GM23248 (cell line): ENCODE measurements around the gene NVL. TPM values are rescaled to one million over a fixed set of nuclear protein-coding genes. Genes with fewer than 3 reads are reported as not detected.
A peak's percentile ranks its signal among the peaks of the same experiment; 100 is the strongest.

ENCODE experiments used
- DNase-seq: peaks from one replicate; pipeline ENCODE4 v3.0.0-alpha.2; 2015
- H2AFZ ChIP-seq: fragments of 200-600 bp; sonication (generic); 2 replicates; pipeline ENCODE4 v1.6.1; 2016; ENCODE audit warnings: antibody characterized with exemption
- H3F3A ChIP-seq: fragments of 200-600 bp; sonication (generic); 2 replicates; pipeline ENCODE4 v1.6.1; 2016; ENCODE audit warnings: mild to moderate bottlenecking, antibody characterized with exemption, mixed run types; ENCODE audit not compliant: insufficient read depth
- H3K27ac ChIP-seq: fragments of 200-600 bp; sonication (generic); 2 replicates; pipeline ENCODE4 v1.5.1; 2016; ENCODE audit warnings: mild to moderate bottlenecking
- H3K27me3 ChIP-seq: fragments of 200-600 bp; sonication (generic); replicated peaks from 2 replicates; pipeline ENCODE4 v1.6.1; 2016; ENCODE audit warnings: mild to moderate bottlenecking; ENCODE audit not compliant: insufficient read depth
- H3K36me3 ChIP-seq: fragments of 200-600 bp; sonication (generic); 2 replicates; pipeline ENCODE4 v1.6.1; 2016; ENCODE audit warnings: low read depth, mild to moderate bottlenecking
- H3K4me1 ChIP-seq: fragments of 200-600 bp; sonication (generic); 2 replicates; pipeline ENCODE4 v1.6.1; 2016; ENCODE audit warnings: mild to moderate bottlenecking; ENCODE audit not compliant: insufficient read depth
- H3K4me2 ChIP-seq: fragments of 200-600 bp; sonication (generic); one replicate; pipeline ENCODE4 v1.6.1; 2016; ENCODE audit warnings: mild to moderate bottlenecking; ENCODE audit not compliant: unreplicated experiment
- H3K4me3 ChIP-seq: fragments of 200-600 bp; sonication (generic); 2 replicates; pipeline ENCODE4 v1.5.1; 2016; ENCODE audit warnings: mild to moderate bottlenecking
- H3K79me2 ChIP-seq: fragments of 200-600 bp; sonication (generic); 2 replicates; pipeline ENCODE4 v1.6.1; 2016; ENCODE audit warnings: mild to moderate bottlenecking; ENCODE audit not compliant: insufficient read depth
- H3K9ac ChIP-seq: fragments of 200-600 bp; sonication (generic); 2 replicates; pipeline ENCODE4 v1.6.1; 2016; ENCODE audit warnings: mild to moderate bottlenecking
- H3K9me2 ChIP-seq: fragments of 200-600 bp; sonication (generic); 2 replicates; pipeline ENCODE4 v1.6.1; 2016; ENCODE audit warnings: mixed run types, mild to moderate bottlenecking, moderate library complexity; ENCODE audit not compliant: insufficient read depth
- H3K9me3 ChIP-seq: fragments of 200-600 bp; sonication (generic); one replicate; pipeline ENCODE4 v1.6.1; 2017; ENCODE audit warnings: low read depth
- H4K20me1 ChIP-seq: fragments of 200-600 bp; sonication (generic); 2 replicates; pipeline ENCODE4 v1.6.0; 2016; ENCODE audit not compliant: insufficient read depth
- EZH2 ChIP-seq: fragments of 200-600 bp; sonication (generic); IDR thresholded peaks from 2 replicates; pipeline ENCODE4 v1.6.1; 2018; ENCODE audit warnings: antibody characterized with exemption, mild to moderate bottlenecking; ENCODE audit not compliant: insufficient read depth, poor library complexity, severe bottlenecking
- EZH2phosphoT487 ChIP-seq: fragments of 200-600 bp; sonication (generic); IDR thresholded peaks from 2 replicates; pipeline ENCODE4 v1.6.1; 2018; ENCODE audit warnings: antibody characterized with exemption, moderate library complexity, mild to moderate bottlenecking, low read depth; ENCODE audit not compliant: insufficient read depth
- WGBS, 2 experiments: methylation state at CpG; one replicate each; pipeline ENCODE4 v1.1.6; 2015 to 2017; ENCODE audit warnings: low lambda C conversion rate in 2 of 2, low coverage in 1 of 2; ENCODE audit errors: missing lambda C conversion rate in 2 of 2; 5-methylcytosine and 5-hydroxymethylcytosine counted together
- in situ Hi-C: fragments of 300-500 bp; cut with MboI; formaldehyde crosslinking; loops from 2 replicates; pipeline ENCODE4 v1.15.0; 2020
- polyA plus RNA-seq: library from polyadenylated mRNA; unstranded; fragments of >200 nt; fragmentation: Nextera tagmentation; extraction: Ambion mirVana; gene quantifications from 2 replicates; pipeline ENCODE4 v1.2.1, GENCODE V29; 2016
- total RNA-seq: library from RNA; depleted of rRNA; stranded (reverse); fragments of >200 nt; shearing (Covaris generic); gene quantifications from 2 replicates; pipeline ENCODE4 v1.2.3, GENCODE V29; 2014

Gene NVL
- total and polyA plus RNA-seq, 2 experiments from 2014 or later: 17.9 to 28.3 TPM

DNA sequence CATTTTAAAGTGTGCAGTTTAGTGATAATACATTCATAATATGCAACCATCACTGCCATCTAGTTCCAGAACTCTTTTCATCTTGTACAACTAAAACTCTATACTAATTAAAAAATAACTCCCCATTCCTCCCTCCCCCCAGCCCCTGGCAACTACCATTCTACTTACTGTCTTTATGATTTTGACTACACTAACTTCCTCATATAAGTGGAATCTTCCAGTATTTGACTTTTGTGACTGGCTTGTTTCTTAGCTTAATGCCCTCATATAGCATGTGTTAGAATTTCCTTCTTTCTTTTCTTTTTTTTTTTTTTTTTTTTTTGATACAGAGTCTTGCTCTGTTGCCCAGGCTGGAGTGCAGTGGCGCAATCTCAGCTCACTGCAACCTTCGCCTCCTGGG is 1.4 kb upstream of the NVL start:
- TF ChIP-seq EZH2phosphoT487 (no peak), EZH2 (no peak)
- no peaks in the 10 kb centered on the region for H3K27me3 ChIP-seq
- H3K9ac ChIP-seq: peak overlapping the region; percentile 87; the same call in 1 of the 2 replicates
- peak overlapping the region; percentile 96 for H2AFZ ChIP-seq
- 100% methylated on average over 1 to 2 of the region's 2 CpGs for WGBS, 2 experiments
- in situ Hi-C loops: loop anchor here (10.0 kb wide), 1 partner anchor 207 kb away; no protein-coding TSS in a partner anchor
- H3K9me3 ChIP-seq: no peaks in the 10 kb centered on the region
- no peaks in the 10 kb centered on the region for H3K36me3 ChIP-seq
- H3F3A ChIP-seq: peaks cover 19% of the 10 kb centered on the region
- H4K20me1 ChIP-seq: no peaks in the 10 kb centered on the region
- no peak for DNase-seq
- H3K4me2 ChIP-seq: no peak overlapping the region
- no peak overlapping the region for H3K27ac ChIP-seq
- peaks cover 11% of the 10 kb centered on the region; the same call in 1 of the 2 replicates for H3K4me1 ChIP-seq
- peaks cover 36% of the 10 kb centered on the region for H3K79me2 ChIP-seq
- no peaks in the 10 kb centered on the region for H3K9me2 ChIP-seq
- H3K4me3 ChIP-seq: peak overlapping the region; percentile 99; the same call in 1 of the 2 replicates

DNA sequence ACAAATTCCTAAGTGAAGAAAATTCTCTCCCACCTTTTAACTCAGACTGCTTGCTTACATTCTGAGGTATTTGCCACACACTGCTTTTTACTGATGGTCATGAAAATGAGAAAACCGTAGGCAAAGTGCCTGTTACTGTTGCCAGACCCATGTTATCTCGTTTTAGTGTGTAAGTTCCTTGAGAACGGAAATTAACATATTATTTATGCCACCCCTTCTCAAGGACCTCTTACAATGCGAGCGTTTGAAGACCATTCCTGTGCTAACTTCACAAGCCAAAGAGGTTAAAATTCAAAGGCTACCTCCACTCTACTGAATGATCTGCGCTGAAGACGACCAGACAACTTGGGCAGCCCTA is 509 bp downstream of the NVL start:
- in situ Hi-C loops: no loop called here
- Histone ChIP-seq H3K4me1 (peaks cover 11% of the 10 kb centered on the region; the same call in 1 of the 2 replicates), H3K9ac (peak overlapping the region; percentile 87), H3K4me2 (peak overlapping the region; percentile 75), H3K27me3 (no peaks in the 10 kb centered on the region), H3K36me3 (no peaks in the 10 kb centered on the region), H4K20me1 (no peaks in the 10 kb centered on the region), H3K9me2 (no peaks in the 10 kb centered on the region), H3K4me3 (peak overlapping the region; percentile 99), H3F3A (peaks cover 18% of the 10 kb centered on the region), H3K27ac (peak overlapping the region; percentile 88), H3K79me2 (peaks cover 54% of the 10 kb centered on the region), H3K9me3 (no peaks in the 10 kb centered on the region), H2AFZ (peak overlapping the region; percentile 96)
- WGBS, 2 experiments: 0 to 1% methylated on average over 7 of the region's 7 CpGs
- TF ChIP-seq EZH2phosphoT487 (no peak), EZH2 (no peak)
- no peak for DNase-seq

DNA sequence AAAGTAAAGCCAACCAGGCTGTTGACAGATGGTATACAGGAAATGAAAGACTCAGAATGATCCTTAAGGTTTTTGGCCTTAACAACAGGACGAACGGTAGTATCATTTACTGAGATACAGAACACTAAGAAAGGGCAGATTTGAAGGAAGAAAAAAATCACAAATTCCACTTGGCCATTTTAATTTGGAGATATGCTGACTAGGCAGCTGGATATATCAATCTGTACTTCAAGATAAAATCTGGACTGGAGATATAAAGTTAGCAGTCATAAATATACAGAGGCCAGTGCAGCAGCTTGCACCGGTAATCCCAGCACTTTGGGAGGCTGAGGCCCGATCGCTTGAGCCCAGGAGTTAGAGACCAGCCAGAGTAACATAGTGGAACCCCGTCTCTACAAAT is 1.3 kb downstream of the NVL start:
- Histone ChIP-seq H3K9me3 (no peaks in the 10 kb centered on the region), H3K27ac (no peak overlapping the region), H3K4me3 (peak overlapping the region; percentile 99), H3K4me1 (peaks cover 11% of the 10 kb centered on the region; the same call in 1 of the 2 replicates), H2AFZ (no peak overlapping the region), H3F3A (peaks cover 10% of the 10 kb centered on the region; the same call in 1 of the 2 replicates), H3K79me2 (peaks cover 63% of the 10 kb centered on the region), H3K4me2 (peak overlapping the region; percentile 75), H3K9ac (peak overlapping the region; percentile 87), H3K9me2 (no peaks in the 10 kb centered on the region), H3K36me3 (no peaks in the 10 kb centered on the region), H4K20me1 (no peaks in the 10 kb centered on the region), H3K27me3 (no peaks in the 10 kb centered on the region)
- DNase-seq: no peak
- 73 to 74% methylated on average over 6 of the region's 6 CpGs for WGBS, 2 experiments
- no peak for TF ChIP-seq EZH2phosphoT487
- no peak for TF ChIP-seq EZH2
- in situ Hi-C loops: no loop called here

DNA sequence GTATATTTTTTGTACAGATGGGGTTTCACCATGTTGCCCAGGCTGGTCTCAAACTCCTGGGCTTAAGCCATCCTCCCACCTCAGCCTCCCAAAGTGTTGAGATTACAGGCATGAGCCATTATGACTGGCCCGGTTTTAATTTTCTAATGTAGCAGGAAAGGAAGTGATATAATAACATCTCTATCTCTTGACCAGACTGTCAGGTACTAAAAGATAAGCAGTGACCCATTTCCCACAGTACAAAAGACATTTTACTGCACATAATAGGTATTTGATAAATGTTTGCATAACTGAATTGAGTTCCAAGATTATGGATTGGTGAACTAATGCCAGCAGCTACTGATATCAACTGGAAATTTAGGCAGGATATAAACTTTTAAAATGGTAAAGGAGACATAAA is 4.0 kb downstream of the NVL start:
- Histone ChIP-seq H3F3A (peaks cover 8% of the 10 kb centered on the region; the same call in 1 of the 2 replicates), H4K20me1 (no peaks in the 10 kb centered on the region), H3K4me3 (no peak overlapping the region), H3K27me3 (no peaks in the 10 kb centered on the region), H3K36me3 (no peaks in the 10 kb centered on the region), H3K79me2 (peaks cover 87% of the 10 kb centered on the region), H3K9me3 (no peaks in the 10 kb centered on the region), H3K4me2 (no peak overlapping the region), H3K4me1 (peaks cover 11% of the 10 kb centered on the region; the same call in 1 of the 2 replicates), H3K9me2 (no peaks in the 10 kb centered on the region), H3K27ac (no peak overlapping the region), H3K9ac (no peak overlapping the region), H2AFZ (no peak overlapping the region)
- 80 to 86% methylated on average over 1 of the region's 1 CpG for WGBS, 2 experiments
- TF ChIP-seq EZH2phosphoT487 (no peak), EZH2 (no peak)
- in situ Hi-C loops: no loop called here
- DNase-seq: no peak

DNA sequence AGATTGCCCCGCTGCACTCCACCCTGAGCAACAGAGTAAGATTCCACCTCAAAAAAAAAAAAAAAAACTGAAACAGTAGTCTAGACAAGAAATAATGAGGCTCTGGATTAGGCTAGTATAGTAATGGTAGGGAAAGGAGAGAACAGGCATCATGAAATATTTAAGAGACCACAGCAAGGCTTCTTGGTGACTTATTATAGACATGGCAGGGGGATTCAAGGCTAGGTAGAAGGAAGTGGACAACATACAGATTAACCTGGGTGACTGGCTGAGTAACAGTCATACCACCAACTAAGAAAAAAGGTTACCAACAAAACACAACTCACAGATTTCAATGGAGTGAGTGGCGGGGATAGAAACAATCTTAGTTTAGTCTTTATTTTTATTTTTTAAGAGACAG is 8.3 kb downstream of the NVL start:
- H3K27ac ChIP-seq: no peak overlapping the region
- in situ Hi-C loops: no loop called here
- TF ChIP-seq EZH2phosphoT487 (no peak), EZH2 (no peak)
- H3K79me2 ChIP-seq: peaks cover 80% of the 10 kb centered on the region
- 92 to 100% methylated on average over 2 of the region's 2 CpGs for WGBS, 2 experiments
- H3K4me1 ChIP-seq: no peaks in the 10 kb centered on the region
- H3K9me2 ChIP-seq: no peaks in the 10 kb centered on the region
- no peak overlapping the region for H3K9ac ChIP-seq
- DNase-seq: no peak
- H3K36me3 ChIP-seq: 0 out of 2 replicates have a peak, but pooled peaks cover 9% of the 10 kb centered on the region
- H4K20me1 ChIP-seq: no peaks in the 10 kb centered on the region
- H3K4me2 ChIP-seq: no peak overlapping the region
- no peaks in the 10 kb centered on the region for H3F3A ChIP-seq
- no peak overlapping the region for H3K4me3 ChIP-seq
- H3K9me3 ChIP-seq: no peaks in the 10 kb centered on the region
- H3K27me3 ChIP-seq: no peaks in the 10 kb centered on the region
- no peak overlapping the region for H2AFZ ChIP-seq
